MM.1S (cell line): ENCODE data around the gene CREBL2.

Experiments
- DNase-seq: peaks from one replicate; pipeline ENCODE4 v3.0.0-alpha.2; 2015
- H2AFZ ChIP-seq: fragments of 300-600 bp; sonication (generic); 2 replicates; pipeline ENCODE4 v1.6.0; 2016; ENCODE audit warnings: antibody characterized with exemption, low read length
- H3F3A ChIP-seq: fragments of 300-600 bp; sonication (generic); 2 replicates; pipeline ENCODE4 v1.6.1; 2016; ENCODE audit warnings: mild to moderate bottlenecking, antibody characterized with exemption, low read length, moderate library complexity, mixed read lengths; ENCODE audit not compliant: insufficient read depth
- H3K27ac ChIP-seq: fragments of 300-600 bp; sonication (generic); 2 replicates; pipeline ENCODE4 v1.5.1; 2016; ENCODE audit warnings: mild to moderate bottlenecking, low read length
- H3K27me3 ChIP-seq: fragments of 300-600 bp; sonication (generic); replicated peaks from 2 replicates; pipeline ENCODE4 v1.6.0; 2016; ENCODE audit warnings: low read length; ENCODE audit not compliant: insufficient read depth
- H3K36me3 ChIP-seq: fragments of 300-600 bp; sonication (generic); replicated peaks from 2 replicates; pipeline ENCODE4 v1.6.1; 2016; ENCODE audit warnings: mild to moderate bottlenecking, low read length, mixed read lengths; ENCODE audit not compliant: insufficient read depth
- H3K4me1 ChIP-seq: fragments of 300-600 bp; sonication (generic); 2 replicates; pipeline ENCODE4 v1.6.1; 2016; ENCODE audit warnings: low read length, mixed read lengths
- H3K4me2 ChIP-seq: fragments of 300-600 bp; sonication (generic); 2 replicates; pipeline ENCODE4 v1.6.0; 2016; ENCODE audit warnings: low read depth, low read length
- H3K4me3 ChIP-seq: fragments of 300-600 bp; sonication (generic); 2 replicates; pipeline ENCODE4 v1.5.1; 2016; ENCODE audit warnings: low read length, mixed read lengths
- H3K79me2 ChIP-seq: fragments of 300-600 bp; sonication (generic); 2 replicates; pipeline ENCODE4 v1.6.1; 2016; ENCODE audit warnings: mixed run types, low read length, mixed read lengths
- H3K9ac ChIP-seq: fragments of 300-600 bp; sonication (generic); 2 replicates; pipeline ENCODE4 v1.6.1; 2016; ENCODE audit warnings: low read length, mixed read lengths
- H3K9me2 ChIP-seq: fragments of 300-600 bp; sonication (generic); replicated peaks from 2 replicates; pipeline ENCODE4 v1.6.1; 2016; ENCODE audit warnings: mild to moderate bottlenecking, low read length, mixed read lengths; ENCODE audit not compliant: insufficient read depth
- H3K9me3 ChIP-seq: fragments of 300-600 bp; sonication (generic); replicated peaks from 2 replicates; pipeline ENCODE4 v1.6.1; 2016; ENCODE audit warnings: mild to moderate bottlenecking, low read length, mixed read lengths; ENCODE audit not compliant: insufficient read depth
- H4K20me1 ChIP-seq: fragments of 300-600 bp; sonication (generic); 2 replicates; pipeline ENCODE4 v1.6.1; 2016; ENCODE audit warnings: mild to moderate bottlenecking, low read length, moderate library complexity, mixed read lengths; ENCODE audit not compliant: insufficient read depth
- CTCF ChIP-seq: fragments of 300-600 bp; sonication (generic); IDR thresholded peaks from 2 replicates; pipeline ENCODE4 v1.5.1; 2016; ENCODE audit warnings: antibody characterized with exemption, low read length, mixed read lengths
- EZH2 ChIP-seq: fragments of 300-600 bp; sonication (generic); optimal IDR thresholded peaks from 2 replicates; pipeline ENCODE3; 2017; ENCODE audit warnings: low read depth, mild to moderate bottlenecking, antibody characterized with exemption, low read length, mixed read lengths
- EZH2phosphoT487 ChIP-seq: fragments of 300-600 bp; sonication (generic); IDR thresholded peaks from 2 replicates; pipeline ENCODE4 v1.6.1; 2018; ENCODE audit warnings: antibody characterized with exemption, low read length

CREBL2 gene

GRCh38 chr12:12676605-12677004 lies 64.9 kb downstream of the CREBL2 start:
- H2AFZ ChIP-seq, result peak overlapping the region; percentile 32
- no peak overlapping the region; the same call in 1 of the 2 replicates for H3K4me3 ChIP-seq
- no peaks in the 10 kb centered on the region for H4K20me1 ChIP-seq
- no peaks in the 10 kb centered on the region for H3K27me3 ChIP-seq
- peak overlapping the region; percentile 38; the same call in 1 of the 2 replicates for H3K4me2 ChIP-seq
- 0 out of 2 replicates have a peak, but pooled peaks cover 6% of the 10 kb centered on the region for H3K4me1 ChIP-seq
- no peaks in the 10 kb centered on the region for H3K79me2 ChIP-seq
- no peaks in the 10 kb centered on the region for H3K9me3 ChIP-seq
- no peaks in the 10 kb centered on the region for H3K36me3 ChIP-seq
- H3K27ac ChIP-seq, result peak overlapping the region; percentile 2; the same call in 1 of the 2 replicates
- no peaks in the 10 kb centered on the region for H3F3A ChIP-seq
- H3K9me2 ChIP-seq, result no peaks in the 10 kb centered on the region
- TF ChIP-seq CTCF (no peak), EZH2phosphoT487 (no peak)
- peak; percentile 42 for DNase-seq
- 0 out of 2 replicates have a peak overlapping the region, but pooled peaks have one; percentile 0 for H3K9ac ChIP-seq

- H3K9me2 ChIP-seq, result no peaks in the 10 kb centered on the region
- DNase-seq, result no peak
- H3K4me2 ChIP-seq, result no peak overlapping the region
- H3K4me1 ChIP-seq, result 0 out of 2 replicates have a peak, but pooled peaks cover 4% of the 10 kb centered on the region
- no peak for TF ChIP-seq CTCF
- TF ChIP-seq EZH2, result no peak
- no peak for TF ChIP-seq EZH2phosphoT487
- H4K20me1 ChIP-seq, result no peaks in the 10 kb centered on the region
- H3F3A ChIP-seq, result no peaks in the 10 kb centered on the region
- H3K27me3 ChIP-seq, result no peaks in the 10 kb centered on the region
- H3K27ac ChIP-seq, result no peak overlapping the region
- H3K9ac ChIP-seq, result no peak overlapping the region
- no peak overlapping the region for H3K4me3 ChIP-seq
- no peaks in the 10 kb centered on the region for H3K9me3 ChIP-seq
- no peak overlapping the region for H2AFZ ChIP-seq
- no peaks in the 10 kb centered on the region for H3K36me3 ChIP-seq
- no peaks in the 10 kb centered on the region for H3K79me2 ChIP-seq
These were observed 69.5 kb downstream of the CREBL2 start for GRCh38 chr12:12681061-12681765.

- Histone ChIP-seq H3K27ac (no peak overlapping the region), H3K9me3 (no peaks in the 10 kb centered on the region), H3K9me2 (no peaks in the 10 kb centered on the region), H3K79me2 (no peaks in the 10 kb centered on the region), H3K9ac (no peak overlapping the region), H4K20me1 (no peaks in the 10 kb centered on the region), H3K36me3 (no peaks in the 10 kb centered on the region), H3K4me3 (no peak overlapping the region), H3K27me3 (no peaks in the 10 kb centered on the region), H3K4me2 (no peak overlapping the region), H3K4me1 (no peaks in the 10 kb centered on the region), H3F3A (no peaks in the 10 kb centered on the region), H2AFZ (no peak overlapping the region)
- TF ChIP-seq EZH2 (no peak), EZH2phosphoT487 (no peak), CTCF (no peak)
- DNase-seq, result no peak
These were observed 70.6 kb downstream of the CREBL2 start for GRCh38 chr12:12682284-12682683.
